ENCODE data around the gene CD3E.
"Not testable (repeated sequence)": the region's sequence is repeated elsewhere in the genome, so short reads cannot be mapped to it uniquely, and the experiment has no call there.

- not testable (repeated sequence) for TF ChIP-seq POLR2AphosphoS5, CTCF (IDR thresholded peaks at IDR 0.05)
Measured at GRCh38 chr11:118308995-118309528, 4.5 kb downstream of the CD3E start.
